Activated CD4-positive, alpha-beta T cell treated with anti-CD3 and anti-CD28 coated beads, Interleukin-2, amount 50 U/mL, for 24 hours (primary cell): ENCODE results near the gene LMF1.
"Not testable (repeated sequence)": the region's sequence is repeated elsewhere in the genome, so short reads cannot be mapped to it uniquely, and the experiment has no call there.

Experiments used
- DNase-seq, 2 donors: peaks; one replicate each; pipeline ENCODE4 v3.0.0-alpha.2; 2020; ENCODE audit warnings: low read depth in 1 of 2, low spot score in 1 of 2

The LMF1 gene

GRCh38 chr16:883340-883739 lies 87.4 kb downstream of the LMF1 start:
- DNase-seq = no peak

GRCh38 chr16:882671-883070 lies 88.1 kb downstream of the LMF1 start:
- DNase-seq = not testable (repeated sequence)

GRCh38 chr16:882256-882655 lies 88.5 kb downstream of the LMF1 start:
- DNase-seq = no peak

GRCh38 chr16:881219-882097 lies 89.3 kb downstream of the LMF1 start:
- DNase-seq = no peak

- no peak for DNase-seq
Observed at GRCh38 chr16:880471-881171, 90.2 kb downstream of the LMF1 start.

- no peak for DNase-seq
Observed at GRCh38 chr16:879986-880385, 90.8 kb downstream of the LMF1 start.

- DNase-seq = no peak
Observed at GRCh38 chr16:879461-879861, 91.3 kb downstream of the LMF1 start.

GRCh38 chr16:878886-879285 lies 91.9 kb downstream of the LMF1 start:
- DNase-seq = no peak

GRCh38 chr16:878072-878784 lies 92.6 kb downstream of the LMF1 start:
- peak in 1 of 2 donors; percentile 4 for DNase-seq

GRCh38 chr16:877242-878071 lies 93.3 kb downstream of the LMF1 start:
- no peak for DNase-seq

- DNase-seq = no peak
Observed at GRCh38 chr16:876523-877241, 94.1 kb downstream of the LMF1 start.

GRCh38 chr16:876041-876335 lies 94.8 kb downstream of the LMF1 start:
- DNase-seq = no peak

GRCh38 chr16:875182-876040 lies 95.4 kb downstream of the LMF1 start:
- no peak for DNase-seq

GRCh38 chr16:874366-875181 lies 96.2 kb downstream of the LMF1 start:
- no peak for DNase-seq

- no peak for DNase-seq
Observed at GRCh38 chr16:873889-874288, 96.9 kb downstream of the LMF1 start.

GRCh38 chr16:873243-873661 lies 97.5 kb downstream of the LMF1 start:
- no peak for DNase-seq

- DNase-seq = no peak
Observed at GRCh38 chr16:872436-873242, 98.1 kb downstream of the LMF1 start.
